HS-5 (cell line): Measurements from ENCODE around the gene RPS21.

Source experiments
- DNase-seq: peaks from one replicate; pipeline ENCODE4 v3.0.0-alpha.2; 2012; ENCODE audit warnings: low read depth

RPS21 gene

DNA sequence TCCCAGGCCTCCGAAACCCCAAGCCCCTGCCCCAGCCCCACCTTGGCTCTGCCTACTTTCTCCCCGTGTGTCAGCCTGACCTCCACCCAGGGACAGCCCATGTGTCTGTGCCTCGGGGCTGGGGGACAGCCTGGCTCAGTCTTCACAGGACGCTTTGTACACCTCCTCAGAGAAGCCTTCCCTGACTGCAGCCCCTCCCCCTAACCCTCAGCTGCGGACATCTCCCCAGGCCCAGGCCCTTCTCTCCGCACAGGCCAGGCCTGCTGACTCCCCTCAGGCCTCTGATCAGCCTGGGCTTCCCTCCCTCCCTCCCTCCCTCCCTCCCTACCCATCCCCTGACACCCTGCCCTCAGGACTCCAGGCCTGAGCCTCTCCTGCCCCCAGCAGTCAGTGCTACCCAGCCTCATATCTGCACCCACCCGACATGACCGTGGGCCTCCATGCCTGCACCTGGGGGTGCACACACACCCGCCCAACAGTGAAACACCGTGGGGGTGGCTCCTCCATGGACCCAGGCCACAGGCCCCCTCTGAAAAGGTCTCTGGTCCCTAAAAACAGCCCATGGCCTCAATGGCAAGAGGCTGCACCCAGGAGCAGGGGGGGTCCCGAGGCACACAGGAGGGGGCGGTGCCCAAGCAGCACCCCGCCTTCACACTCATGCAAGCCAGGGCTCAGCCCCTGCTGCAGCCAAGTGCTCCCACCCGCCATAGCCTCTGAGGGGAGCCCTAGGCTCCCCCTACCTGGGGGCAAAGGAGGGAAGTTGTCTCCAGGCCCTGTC is 32.7 kb upstream of the RPS21 start:
- DNase-seq, result no peak

DNA sequence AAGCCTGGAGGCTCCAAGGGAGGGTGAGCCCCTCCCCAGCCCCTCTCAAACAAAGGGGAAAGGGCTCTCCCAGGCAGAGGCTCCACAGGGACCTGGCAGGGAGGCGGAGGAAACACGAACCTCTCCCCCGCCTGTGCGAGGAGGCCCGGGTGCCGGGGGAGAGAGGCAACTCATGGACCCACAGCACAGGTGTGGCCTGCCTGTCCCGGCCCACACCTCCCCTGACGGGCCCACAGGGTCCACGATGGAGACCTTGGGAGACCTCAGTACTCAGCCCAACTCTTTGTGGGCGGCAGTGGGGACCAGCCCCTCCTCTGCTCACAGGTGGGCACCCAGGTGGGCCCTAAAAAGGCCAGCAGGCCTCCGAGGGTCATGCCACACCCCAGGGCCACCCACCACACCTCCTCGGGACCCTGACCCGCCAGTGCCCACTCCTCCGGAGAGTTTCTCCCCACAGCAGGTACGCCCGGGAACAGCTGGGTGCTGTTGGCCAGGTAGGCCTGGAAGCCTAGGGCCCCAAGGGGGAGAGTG is 32.0 kb upstream of the RPS21 start:
- DNase-seq, result no peak

DNA sequence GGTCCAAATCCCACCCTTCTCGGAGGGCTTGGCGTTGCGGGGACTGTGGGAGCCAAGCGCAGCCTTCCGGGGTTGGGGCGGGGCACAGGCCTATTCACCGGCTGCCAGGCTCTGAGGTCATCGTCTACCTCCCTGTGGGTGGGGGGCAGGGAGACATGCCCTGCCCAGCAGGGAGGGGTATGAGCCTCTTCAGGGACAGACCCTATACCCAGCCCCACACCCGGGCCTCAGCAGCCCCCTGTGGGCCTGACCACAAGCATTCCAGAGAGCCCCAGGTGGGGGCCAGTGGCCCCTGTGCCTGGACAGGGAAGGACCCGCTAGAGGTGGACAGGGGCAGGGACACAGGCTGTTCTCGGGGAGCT is 31.4 kb upstream of the RPS21 start:
- DNase-seq, result no peak

DNA sequence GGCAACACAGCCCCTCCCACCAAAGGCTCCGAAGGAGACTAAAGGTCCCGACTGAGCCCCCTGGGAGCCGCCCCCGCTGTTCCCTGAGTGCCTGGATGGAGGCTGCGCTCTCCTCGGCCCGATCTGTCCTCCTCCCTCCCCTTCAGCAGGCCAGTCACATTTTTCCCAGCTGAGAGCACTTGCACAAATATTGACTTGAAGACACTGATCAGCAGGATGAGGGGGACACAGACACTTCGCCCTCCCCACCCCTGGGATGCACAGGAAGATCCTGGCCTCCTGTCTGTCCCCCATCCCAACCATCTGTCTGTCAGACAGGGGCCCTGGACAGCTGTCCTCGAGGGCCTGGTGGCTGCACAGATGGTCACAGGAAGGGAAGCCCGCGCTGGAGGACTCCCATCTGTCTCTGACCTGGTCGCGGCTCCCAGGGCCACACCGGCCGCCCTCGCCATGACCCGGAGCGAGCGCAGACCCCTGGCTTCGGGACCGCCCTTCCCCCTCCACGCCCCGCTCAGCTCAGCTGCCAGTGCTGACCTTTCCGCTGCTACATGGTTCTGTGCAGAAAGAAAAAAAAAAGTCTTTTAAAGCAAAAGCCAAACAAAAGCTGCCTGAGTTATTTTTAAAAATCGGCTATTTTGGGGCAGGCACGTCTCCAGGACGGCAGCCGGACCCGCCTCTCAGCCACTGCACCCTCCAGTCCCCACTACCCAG is 30.9 kb upstream of the RPS21 start:
- no peak for DNase-seq

DNA sequence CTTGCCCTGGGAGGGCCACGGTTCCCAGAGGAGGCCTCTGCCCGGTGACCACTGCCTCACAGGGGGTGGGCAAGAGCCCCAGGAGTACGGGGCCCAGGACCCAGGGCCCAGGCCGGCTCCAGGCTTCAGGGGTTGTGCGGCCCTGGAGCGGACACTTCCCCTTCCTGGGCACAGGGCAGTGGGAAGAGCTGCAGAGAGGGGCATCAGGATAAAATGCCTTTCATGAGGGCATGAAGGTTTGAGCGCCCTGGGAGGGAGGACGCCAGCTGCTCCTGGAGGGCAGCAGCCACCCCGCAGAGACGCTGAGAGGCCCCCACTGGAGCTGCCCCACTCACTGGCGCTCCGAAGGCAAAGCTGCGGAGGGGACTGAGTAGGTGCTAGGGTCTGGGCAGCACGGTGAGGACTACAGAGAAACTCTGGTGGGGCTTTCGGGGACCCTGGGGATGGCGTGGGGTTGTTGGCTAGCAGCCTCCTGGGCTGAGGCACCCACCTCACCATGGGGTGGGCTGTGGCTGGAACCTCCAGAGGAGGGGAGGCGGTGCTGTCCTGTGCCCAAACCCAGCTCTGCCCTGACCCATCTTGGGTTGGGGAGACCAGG is 30.2 kb upstream of the RPS21 start:
- DNase-seq, result no peak

DNA sequence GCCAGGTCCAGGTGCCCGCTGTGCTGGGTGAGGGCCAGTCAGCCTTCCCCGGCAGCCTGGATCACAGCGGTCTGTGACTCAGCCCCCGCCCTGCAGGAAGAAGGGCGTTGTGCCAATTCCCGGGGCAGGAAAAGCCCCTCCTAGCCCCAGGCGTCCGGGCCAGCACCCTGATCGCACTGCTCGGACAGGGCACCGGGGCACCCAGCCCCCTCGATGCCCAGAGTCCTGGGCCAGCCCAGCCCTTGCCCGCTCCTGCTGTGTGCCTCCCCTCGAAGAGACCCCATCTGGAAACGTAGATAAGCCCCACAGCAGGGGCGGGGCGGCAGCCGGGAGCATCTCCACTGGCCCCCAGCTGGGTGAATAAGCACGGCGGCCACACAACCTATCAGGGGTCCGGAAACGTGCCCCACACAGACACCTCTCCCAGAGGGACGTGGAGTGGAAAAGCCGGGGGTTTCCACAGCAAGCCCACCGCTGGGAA is 29.7 kb upstream of the RPS21 start:
- no peak for DNase-seq

DNA sequence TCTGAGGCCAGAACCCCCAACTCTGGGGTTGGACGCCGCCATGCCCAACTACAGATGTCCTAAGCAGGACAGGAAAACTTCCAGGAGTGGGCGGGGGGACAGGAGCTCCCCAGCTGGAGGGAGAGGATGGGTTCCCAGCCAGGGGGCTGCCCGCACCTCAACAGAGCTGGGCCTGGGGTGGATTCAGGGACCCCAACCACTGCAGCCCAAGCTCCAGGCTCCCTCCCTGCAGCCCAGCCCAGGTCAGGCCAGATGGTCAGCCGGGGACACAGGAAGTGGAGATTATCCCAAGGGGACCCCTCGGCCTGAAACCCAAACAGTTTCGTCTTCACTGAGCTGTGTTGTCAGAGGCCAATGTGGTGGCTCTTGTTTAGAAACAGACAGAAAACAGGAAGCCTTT is 29.2 kb upstream of the RPS21 start:
- no peak for DNase-seq

DNA sequence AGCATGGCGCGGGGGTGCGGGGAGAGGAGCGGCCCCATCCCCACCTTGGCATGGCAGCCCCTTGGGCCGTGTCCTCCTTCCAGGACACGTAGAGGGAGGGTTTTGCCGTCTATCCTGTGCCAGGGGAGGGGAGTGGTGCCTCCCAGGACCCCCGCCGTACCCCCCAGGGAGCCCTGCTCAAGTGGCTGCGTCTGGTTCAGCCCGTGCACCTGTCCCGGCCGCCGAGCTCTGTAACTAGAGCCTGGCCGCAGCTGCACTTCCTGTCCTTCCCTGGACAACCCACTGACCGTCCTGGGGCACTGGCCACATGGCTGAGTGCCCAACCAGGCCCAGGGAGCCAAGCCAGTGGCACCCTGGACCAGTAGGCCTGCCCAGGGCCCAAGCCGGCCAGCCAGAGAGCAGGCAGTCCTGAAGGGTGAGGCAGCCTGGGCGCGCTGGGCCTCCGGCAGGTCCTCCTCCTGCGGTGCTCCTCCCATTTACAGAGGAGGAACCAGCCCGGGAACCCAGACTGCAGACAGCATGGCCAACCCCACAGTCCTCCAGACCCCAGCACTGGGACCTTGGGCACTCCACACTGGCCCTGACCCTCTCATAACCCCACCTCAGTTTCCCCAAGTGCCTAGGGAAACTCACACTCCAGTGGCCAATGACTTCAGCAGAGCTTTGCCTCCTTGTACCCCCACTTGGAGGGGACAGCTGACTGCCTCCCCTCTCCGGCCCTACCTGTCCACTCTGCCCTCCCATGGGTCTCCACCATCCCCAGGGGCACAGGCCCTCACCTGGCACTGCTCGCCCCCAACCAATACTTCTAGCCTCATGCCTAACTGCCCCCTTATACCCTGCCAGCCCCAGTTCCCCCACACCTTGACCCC is 28.5 kb upstream of the RPS21 start:
- no peak for DNase-seq

DNA sequence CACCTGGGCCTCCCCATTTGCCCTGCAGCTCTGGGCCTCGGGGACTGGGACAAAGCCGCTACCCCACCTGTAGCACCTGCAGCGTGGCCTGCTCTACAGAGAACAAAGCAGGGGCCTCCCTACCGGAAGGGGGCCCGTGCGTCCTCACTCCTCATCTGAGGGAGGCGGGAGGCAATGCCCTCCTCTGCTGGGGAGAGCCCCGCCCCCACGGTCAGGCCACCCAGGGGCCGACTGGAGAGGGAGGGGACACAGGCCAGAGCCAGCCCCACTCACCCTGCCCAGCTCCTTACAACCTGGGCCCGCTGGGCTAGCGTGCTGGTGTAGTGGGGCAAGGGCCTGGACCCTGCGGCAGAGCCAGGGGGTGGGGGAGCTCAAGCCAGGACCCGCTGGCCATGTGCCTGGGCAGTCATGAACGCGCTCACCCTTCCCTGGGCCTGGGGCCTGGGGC is 27.8 kb upstream of the RPS21 start:
- DNase-seq, result no peak

DNA sequence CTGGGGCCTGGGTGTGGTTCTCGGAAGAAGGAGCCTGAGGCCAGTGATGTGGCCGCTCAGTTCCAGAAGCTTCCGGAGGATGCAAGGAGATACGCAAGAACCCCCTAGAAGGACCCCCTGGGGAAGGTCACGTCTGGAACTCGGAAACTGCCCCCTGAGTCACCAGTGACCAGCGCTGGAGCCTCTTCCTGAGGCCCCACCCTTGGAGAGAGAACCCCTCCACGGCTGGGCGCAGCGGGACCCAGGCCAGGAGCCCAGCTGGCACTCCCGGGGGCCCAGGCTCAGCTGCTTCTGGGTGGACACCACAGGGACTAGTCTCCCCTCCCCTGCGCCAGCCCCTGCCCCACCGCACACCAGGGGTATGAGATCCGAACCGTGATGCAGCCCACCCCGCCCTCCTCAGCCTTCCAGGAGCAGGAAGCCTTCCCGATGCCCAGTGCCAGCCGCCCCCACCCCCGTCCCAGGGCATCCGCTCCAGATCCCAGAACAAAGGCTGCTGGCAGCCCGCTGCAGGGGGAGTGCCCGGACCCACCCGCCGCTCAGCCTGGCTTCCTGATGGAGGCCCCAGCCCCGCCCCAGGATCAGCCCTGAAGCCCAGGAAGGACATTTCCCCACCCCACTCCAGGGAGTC is 27.3 kb upstream of the RPS21 start:
- no peak for DNase-seq

DNA sequence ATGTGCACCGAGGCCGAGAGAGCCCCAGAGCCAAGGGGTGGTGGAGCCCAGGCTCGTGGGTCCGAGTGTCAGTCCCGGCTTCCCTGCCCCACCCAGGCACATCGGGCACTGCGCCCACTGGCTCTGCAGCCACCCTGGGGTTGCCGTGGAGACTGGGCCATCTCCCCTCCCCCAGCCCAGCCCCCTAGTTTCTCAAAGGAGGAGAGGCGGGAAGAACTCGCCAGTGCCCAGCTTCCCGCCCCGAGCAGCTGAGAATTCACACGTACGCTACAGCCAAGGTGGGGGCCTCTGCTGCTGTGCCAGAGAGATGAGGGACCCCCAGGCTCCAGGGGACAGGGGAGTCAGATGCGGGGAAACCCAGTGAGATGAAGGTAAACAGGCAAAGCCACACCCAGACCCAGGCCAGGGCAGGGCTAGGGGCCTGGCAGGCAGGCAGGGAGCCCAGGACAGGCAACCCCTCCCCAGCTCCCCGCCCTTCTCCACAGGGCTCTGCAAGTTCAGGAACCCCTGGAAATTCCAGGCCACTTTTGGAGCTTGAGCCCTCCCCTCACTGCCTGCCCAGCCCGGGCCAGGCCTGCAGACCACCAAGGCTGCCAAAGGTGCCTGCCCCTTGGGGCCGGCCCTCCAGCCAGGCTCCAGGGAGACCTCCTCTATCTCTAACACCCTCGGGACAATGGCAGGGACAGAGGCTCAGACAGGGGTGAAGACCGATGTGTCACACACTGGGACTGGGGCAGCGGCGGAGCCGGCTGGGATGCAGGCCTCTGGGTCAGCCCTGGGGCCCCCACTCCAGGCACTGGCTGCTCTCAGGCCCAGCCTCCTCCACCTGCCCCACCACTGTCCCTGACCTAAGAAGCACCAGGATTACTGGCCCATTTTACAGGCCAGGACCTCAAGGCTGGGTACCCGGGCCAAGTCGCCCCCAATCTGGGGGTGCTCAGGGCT is 25.8 kb upstream of the RPS21 start:
- no peak for DNase-seq

DNA sequence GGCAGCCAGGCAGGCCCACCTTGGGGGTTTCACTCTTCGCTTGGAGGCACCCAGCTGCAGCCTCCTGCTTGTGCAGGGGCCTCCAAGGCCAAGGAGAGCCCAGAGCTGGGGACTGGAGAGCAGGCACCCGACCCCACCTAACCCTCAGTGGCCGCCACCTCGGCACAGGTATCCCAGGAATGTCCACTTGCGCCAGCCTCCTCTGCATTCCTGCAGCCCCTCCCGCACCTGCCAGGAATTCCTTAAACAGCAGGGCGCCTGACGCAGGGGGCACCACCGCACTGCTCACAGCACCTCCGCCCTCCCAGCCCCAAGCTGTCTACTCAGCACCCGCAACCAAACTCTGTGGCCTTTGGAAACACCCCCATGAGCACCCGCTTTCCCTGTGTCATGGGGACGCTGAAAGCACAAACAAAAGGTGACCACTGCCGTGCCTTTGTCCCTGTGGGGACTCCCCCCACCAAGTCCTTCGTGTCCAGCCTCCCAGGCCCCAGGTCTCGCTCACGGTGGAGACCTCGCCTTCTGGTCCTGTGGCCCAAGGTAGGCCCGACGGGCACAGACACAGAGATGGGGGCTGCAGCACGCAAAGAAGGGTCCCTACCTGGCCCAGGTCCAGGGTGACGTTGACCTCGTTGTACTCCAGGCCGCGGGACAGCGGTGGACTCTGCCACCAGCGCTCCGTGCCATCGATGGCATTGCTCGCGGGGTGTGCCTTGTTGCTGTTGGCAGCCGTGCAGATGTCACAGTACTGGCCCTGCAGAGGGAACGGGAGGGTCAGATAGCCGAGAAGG is 24.9 kb upstream of the RPS21 start:
- no peak for DNase-seq

DNA sequence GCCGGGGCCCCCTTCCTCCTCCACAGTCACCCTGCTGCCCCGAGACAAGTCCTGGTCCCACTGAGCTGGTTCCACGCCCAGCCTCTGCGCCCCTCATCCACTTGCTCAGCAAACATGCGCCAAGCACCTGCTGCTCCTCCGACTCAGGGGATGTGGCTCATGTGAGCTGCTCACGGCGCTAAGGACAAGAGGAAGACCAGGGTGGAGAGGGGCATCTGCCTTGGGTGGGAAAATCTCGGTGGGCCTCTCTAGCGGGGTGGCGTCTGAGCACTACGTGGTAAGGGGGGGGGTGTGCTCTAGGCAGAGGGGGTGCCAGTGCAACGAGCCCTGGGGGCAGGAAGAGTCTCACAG is 24.3 kb upstream of the RPS21 start:
- DNase-seq, result no peak

DNA sequence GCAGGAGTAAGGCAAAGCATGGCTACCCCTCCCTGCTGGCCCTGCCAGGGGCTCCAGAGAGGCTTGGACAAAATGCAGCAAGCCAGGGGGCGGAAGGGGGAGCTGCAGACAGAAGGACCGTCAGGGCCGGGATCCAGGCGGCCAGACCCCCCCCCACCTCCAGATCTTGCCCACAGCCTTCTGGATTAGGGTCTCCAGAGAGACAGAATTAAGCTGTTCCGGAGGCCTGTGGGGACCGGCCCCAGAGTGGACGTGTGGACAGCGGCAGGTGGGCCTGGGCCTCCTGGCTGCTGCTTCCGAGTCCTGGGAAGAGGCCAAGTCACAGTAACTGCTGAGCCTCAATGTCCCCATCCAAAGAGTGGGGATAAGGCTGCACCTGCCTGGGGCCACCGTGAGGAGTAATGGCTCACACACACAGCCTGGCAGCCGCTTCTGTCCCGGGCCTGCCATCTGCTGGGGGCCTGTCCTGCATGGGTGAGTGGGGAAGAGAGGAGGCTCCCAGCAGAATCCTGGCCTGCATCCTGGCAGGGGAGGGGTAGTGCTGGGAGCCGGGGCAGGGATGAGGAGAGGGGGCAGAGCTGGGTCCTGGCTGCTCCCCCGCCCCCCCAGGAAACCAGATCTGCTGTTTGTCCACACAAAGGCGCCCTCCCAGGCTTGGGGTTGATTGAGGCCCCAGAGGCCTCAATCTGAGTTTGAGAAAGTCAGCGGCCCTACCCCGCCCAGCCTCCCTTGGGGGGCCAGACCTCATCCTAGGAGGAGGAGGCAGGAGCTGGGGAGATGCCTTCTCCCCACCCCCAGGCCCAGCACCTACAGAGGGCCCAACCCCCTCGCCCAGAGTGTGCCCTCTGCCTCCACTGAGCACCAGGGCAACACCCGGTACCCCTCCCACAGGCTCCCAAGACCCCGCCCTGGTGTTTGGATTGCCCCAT is 23.6 kb upstream of the RPS21 start:
- DNase-seq, result no peak

DNA sequence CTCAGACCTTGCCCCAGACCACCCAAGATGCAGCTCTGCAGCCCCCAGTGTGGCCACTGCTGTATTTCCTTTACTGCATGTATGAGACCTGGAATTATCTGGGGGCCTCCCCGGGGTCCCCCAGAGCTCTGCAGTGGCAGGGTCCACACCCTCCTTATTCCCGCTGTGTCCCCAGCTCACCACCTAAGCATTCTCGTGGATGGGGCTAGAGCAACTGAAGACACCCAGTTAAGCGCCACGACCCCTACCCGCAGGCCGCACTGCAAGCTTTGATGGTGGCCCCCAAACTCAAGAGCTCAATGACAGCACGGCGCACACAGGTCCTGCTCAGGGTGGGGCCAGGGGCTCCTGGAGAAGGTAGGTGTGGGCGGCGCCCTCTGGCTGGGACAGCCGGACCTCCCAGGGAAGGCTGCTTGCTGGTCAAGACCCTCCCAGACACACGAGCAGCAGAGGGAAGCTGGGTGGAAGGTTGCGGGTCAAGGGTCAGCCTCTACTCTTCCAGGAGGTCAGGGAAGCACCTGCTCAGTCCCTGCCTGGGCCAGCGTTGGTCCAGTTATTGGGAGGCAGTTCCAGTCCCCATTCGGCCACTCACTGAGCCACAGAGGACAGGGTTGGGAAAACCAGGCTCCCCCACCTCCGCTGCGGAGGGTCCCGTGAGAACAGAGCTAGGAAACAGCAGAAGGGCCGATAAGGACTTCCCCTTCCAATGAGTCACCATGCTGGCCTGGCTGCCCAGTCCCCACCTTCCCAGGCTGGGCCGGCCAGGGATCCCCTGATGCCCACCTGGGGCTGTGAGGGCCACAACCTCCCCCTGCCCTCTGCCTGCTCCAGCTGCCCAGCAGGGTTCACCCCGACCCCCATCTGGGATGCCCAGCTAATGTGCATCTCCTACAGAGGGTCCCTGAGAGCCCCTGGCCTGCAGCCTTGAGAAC is 22.7 kb upstream of the RPS21 start:
- no peak for DNase-seq

DNA sequence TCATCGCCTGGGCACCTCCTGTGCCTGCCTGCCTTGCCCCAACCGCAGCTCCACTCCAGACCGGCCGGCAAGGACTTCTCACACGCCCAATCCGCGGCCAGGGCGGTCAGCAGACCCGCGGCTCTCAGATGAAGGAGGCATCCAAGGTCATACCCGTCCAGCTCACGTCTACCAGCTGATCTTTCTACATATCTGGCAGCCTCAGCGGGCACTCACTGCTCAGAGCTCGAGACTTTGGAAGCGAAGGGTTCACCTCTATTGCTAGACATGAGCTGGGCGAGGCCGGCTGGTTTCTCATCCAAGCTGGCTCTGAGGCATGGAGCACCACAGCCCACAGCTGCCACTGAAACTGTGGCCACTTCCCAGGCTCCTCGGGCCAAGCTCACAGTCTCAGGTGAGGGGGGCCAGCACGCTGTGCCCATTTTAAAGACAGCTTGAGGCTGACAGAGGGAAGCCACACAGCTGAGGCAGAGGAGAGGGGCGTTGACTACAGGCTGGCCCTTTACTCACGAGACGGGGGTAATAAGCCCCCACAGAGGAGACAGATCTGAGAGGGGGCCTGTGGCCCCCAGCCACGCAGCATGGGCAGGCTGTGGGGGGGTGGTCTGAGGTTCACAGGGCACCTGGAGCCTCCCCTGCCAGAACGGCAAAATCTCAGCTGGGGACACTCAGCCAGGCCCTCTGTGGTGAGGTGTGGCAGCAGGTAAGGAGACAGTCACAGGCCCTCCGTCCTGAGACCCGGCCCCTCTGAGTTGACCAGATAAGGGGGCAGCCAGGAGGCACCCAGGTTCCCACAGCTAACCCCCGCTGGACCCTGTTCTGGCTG is 21.8 kb upstream of the RPS21 start:
- no peak for DNase-seq
